IMR-90 (cell line): ENCODE results near the gene ROCK2. TPM values are rescaled to one million over a fixed set of nuclear protein-coding genes. Genes with fewer than 3 reads are reported as not detected.

Experiments
- ATAC-seq: fragments of 200-7000 bp; cut with Tn5 transposase; 2 replicates; pipeline ENCODE4 v1.9.1; 2020; ENCODE audit warnings: low read depth, mild to moderate bottlenecking, moderate library complexity
- BruUV-seq: library from RNA; stranded (reverse); fragments of 400-500 nt; replicated peaks from 2 replicates; lab custom pipeline; 2021; lab: Mats Ljungman, UMichigan
- CTCF ChIA-PET: fragments of 300-600 bp; formaldehyde crosslinking; extraction: SDS; loops from one replicate; lab custom pipeline; 2021; ENCODE audit warnings: antibody characterized with exemption; lab: Yijun Ruan, JAX
- POLR2A ChIA-PET: fragments of 300-600 bp; sonication (Branson Sonifier 250); formaldehyde crosslinking; loops from one replicate; lab custom pipeline; 2022; ENCODE audit warnings: antibody characterized with exemption; ENCODE audit not compliant: unreplicated experiment; lab: Charles Lee
- DNase-seq: peaks from one replicate; pipeline ENCODE4 v3.0.0; 2013
- H2AFZ ChIP-seq: replicated peaks from 2 replicates; pipeline ENCODE3; 2013; ENCODE audit warnings: low read length, mild to moderate bottlenecking; ENCODE audit not compliant: poor library complexity
- H2AK5ac ChIP-seq: 2 replicates; pipeline ENCODE4 v1.6.1; 2013; ENCODE audit warnings: low read depth, low read length, inconsistent platforms
- H2AK9ac ChIP-seq: replicated peaks from 2 replicates; pipeline ENCODE3; 2013; ENCODE audit warnings: mild to moderate bottlenecking, low read depth, low read length, moderate library complexity; ENCODE audit not compliant: poor library complexity
- H2BK120ac ChIP-seq: 2 replicates; pipeline ENCODE4 v1.6.1; 2013; ENCODE audit warnings: low read depth, low read length, inconsistent platforms
- H2BK15ac ChIP-seq: 3 replicates; pipeline ENCODE4 v1.6.1; 2013; ENCODE audit warnings: low read depth, low read length, inconsistent platforms
- H2BK20ac ChIP-seq: 2 replicates; pipeline ENCODE4 v1.6.1; 2013; ENCODE audit warnings: low read depth, mild to moderate bottlenecking, inconsistent platforms, low read length, moderate library complexity
- H2BK5ac ChIP-seq: 2 replicates; pipeline ENCODE4 v1.6.1; 2013; ENCODE audit warnings: mild to moderate bottlenecking, low read depth, low read length, inconsistent platforms; ENCODE audit not compliant: poor library complexity, severe bottlenecking
- H3K14ac ChIP-seq: replicated peaks from 2 replicates; pipeline ENCODE4 v1.6.1; 2013; ENCODE audit warnings: low read depth, low read length, inconsistent platforms
- H3K18ac ChIP-seq: 2 replicates; pipeline ENCODE4 v1.6.1; 2013; ENCODE audit warnings: low read depth, low read length, control low read depth
- H3K23ac ChIP-seq: 2 replicates; pipeline ENCODE4 v1.6.1; 2013; ENCODE audit warnings: low read depth, low read length, inconsistent platforms
- H3K27ac ChIP-seq: 2 replicates; pipeline ENCODE4 v1.5.1; 2013; ENCODE audit warnings: mild to moderate bottlenecking, control low read depth, low read length; ENCODE audit not compliant: insufficient read depth
- H3K27me3 ChIP-seq: 2 replicates; pipeline ENCODE4 v1.6.1; 2013; ENCODE audit warnings: low read length; ENCODE audit not compliant: control insufficient read depth, insufficient read depth
- H3K36me3 ChIP-seq: 2 replicates; pipeline ENCODE4 v1.6.1; 2013; ENCODE audit warnings: low read length, mixed read lengths; ENCODE audit not compliant: control insufficient read depth, insufficient read depth
- H3K4ac ChIP-seq: 2 replicates; pipeline ENCODE4 v1.6.1; 2013; ENCODE audit warnings: low read depth, low read length, inconsistent platforms
- H3K4me1 ChIP-seq: 2 replicates; pipeline ENCODE4 v1.6.1; 2013; ENCODE audit warnings: low read length, mixed read lengths; ENCODE audit not compliant: control insufficient read depth, insufficient read depth
- H3K4me2 ChIP-seq: 2 replicates; pipeline ENCODE4 v1.6.1; 2013; ENCODE audit warnings: low read depth, mild to moderate bottlenecking, control low read depth, low read length, moderate library complexity
- H3K4me3 ChIP-seq: 2 replicates; pipeline ENCODE4 v1.5.1; 2013; ENCODE audit warnings: low read depth, mild to moderate bottlenecking, control low read depth, low read length, moderate library complexity; ENCODE audit not compliant: insufficient read depth
- H3K56ac ChIP-seq: 2 replicates; pipeline ENCODE4 v1.6.1; 2013; ENCODE audit warnings: low read length, inconsistent platforms; ENCODE audit not compliant: insufficient read depth; ENCODE audit errors: extremely low read depth
- H3K79me1 ChIP-seq, 2 experiments: 2 replicates each; pipeline ENCODE4 v1.6.1; 2013; ENCODE audit warnings: low read length in 2 of 2, inconsistent platforms in 1 of 2, low read depth in 1 of 2
- H3K9ac ChIP-seq: 2 replicates; pipeline ENCODE4 v1.6.1; 2013; ENCODE audit warnings: low read depth, low read length, control low read depth
- H3K9me1 ChIP-seq: 2 replicates; pipeline ENCODE4 v1.6.1; 2013; ENCODE audit warnings: low read length, inconsistent platforms; ENCODE audit not compliant: insufficient read depth
- H3K9me3 ChIP-seq: 2 replicates; pipeline ENCODE4 v1.6.1; 2013; ENCODE audit warnings: low read length; ENCODE audit not compliant: control insufficient read depth, insufficient read depth
- H4K20me1 ChIP-seq: 2 replicates; pipeline ENCODE4 v1.6.1; 2013; ENCODE audit warnings: low read length, inconsistent platforms; ENCODE audit not compliant: insufficient read depth
- H4K5ac ChIP-seq: 2 replicates; pipeline ENCODE4 v1.6.1; 2013; ENCODE audit warnings: mild to moderate bottlenecking, low read depth, low read length, control low read depth
- H4K8ac ChIP-seq, 2 experiments: 2 replicates each; pipeline ENCODE4 v1.6.1; 2013; ENCODE audit warnings: low read depth in 2 of 2, low read length in 2 of 2, control low read depth in 1 of 2, inconsistent platforms in 1 of 2
- H4K91ac ChIP-seq: 2 replicates; pipeline ENCODE4 v1.6.1; 2013; ENCODE audit warnings: low read depth, low read length, inconsistent platforms; ENCODE audit not compliant: insufficient read depth
- BHLHE40 ChIP-seq: fragments of 150-350 bp; IDR thresholded peaks from 2 replicates; pipeline ENCODE4 v1.6.1; 2016; ENCODE audit warnings: mild to moderate bottlenecking, low read depth, low read length
- CEBPB ChIP-seq: IDR thresholded peaks from 2 replicates; pipeline ENCODE4 v1.6.1; 2012; ENCODE audit warnings: low read depth, low read length, improper control_type of control experiment
- CHD1 ChIP-seq: IDR thresholded peaks from 2 replicates; pipeline ENCODE4 v1.6.1; 2012; ENCODE audit warnings: low read depth, low read length, improper control_type of control experiment
- FOS ChIP-seq: fragments of 150-350 bp; IDR thresholded peaks from 2 replicates; pipeline ENCODE4 v1.6.1; 2016; ENCODE audit warnings: low read depth, low read length
- MAFK ChIP-seq: IDR thresholded peaks from 2 replicates; pipeline ENCODE4 v1.6.1; 2012; ENCODE audit warnings: low read depth, low read length, improper control_type of control experiment
- MAZ ChIP-seq: IDR thresholded peaks from 2 replicates; pipeline ENCODE4 v1.6.1; 2012; ENCODE audit warnings: low read depth, mild to moderate bottlenecking, low read length, improper control_type of control experiment, moderate library complexity, borderline replicate concordance
- MXI1 ChIP-seq: IDR thresholded peaks from 2 replicates; pipeline ENCODE4 v1.6.1; 2012; ENCODE audit warnings: low read depth, mild to moderate bottlenecking, low read length, moderate library complexity, borderline replicate concordance
- NFE2L2 ChIP-seq: fragments of 150-350 bp; IDR thresholded peaks from 2 replicates; pipeline ENCODE4 v1.6.1; 2016; ENCODE audit warnings: low read depth, mild to moderate bottlenecking, low read length
- RAD21 ChIP-seq: IDR thresholded peaks from 2 replicates; pipeline ENCODE4 v1.6.1; 2012; ENCODE audit warnings: low read length, improper control_type of control experiment
- RFX5 ChIP-seq: IDR thresholded peaks from 2 replicates; pipeline ENCODE4 v1.8.0; 2012; ENCODE audit warnings: low read depth, mild to moderate bottlenecking, low read length, moderate library complexity
- WGBS, 2 experiments: methylation state at CpG; one replicate each; pipeline versions ENCODE4 v1.1.5 to v1.1.7; 2013; ENCODE audit warnings: missing lambda C conversion rate in 2 of 2; ENCODE audit not compliant: insufficient read length in 1 of 2; ENCODE audit errors: extremely low coverage in 2 of 2; 5-methylcytosine and 5-hydroxymethylcytosine counted together
- dilution Hi-C: fragments of 300-500 bp; cut with HindIII; formaldehyde crosslinking; loops from one replicate; pipeline ENCODE4 v1.14.3; 2018; ENCODE audit warnings: low sequenced_read_pairs; ENCODE audit not compliant: unreplicated experiment
- in situ Hi-C: fragments of 300-500 bp; cut with MboI; formaldehyde crosslinking; loops from 3 replicates; pipeline ENCODE4 v1.14.3; 2019; ENCODE audit warnings: low sequenced_read_pairs, inconsistent platforms, mixed read lengths
- intact Hi-C: fragments of 100-400 bp; cut with micrococcal nuclease; formaldehyde crosslinking; loops from 2 replicates; pipeline ENCODE4 v1.10.0; 2022
- polyA plus RNA-seq, 3 experiments: library from polyadenylated mRNA; depleted of rRNA; stranded (reverse); fragments of >200 nt; gene quantifications; 2 replicates each; pipeline ENCODE4 v1.2.3, GENCODE V29; 2012; ENCODE audit warnings: low replicate concordance in 1 of 3
- total RNA-seq: library from RNA; depleted of rRNA; stranded (reverse); fragments of >200 nt; gene quantifications from 2 replicates; pipeline ENCODE4 v1.2.3, GENCODE V29; 2012
- TF ChIP-seq, protein P1 (sequence below): fragments of 150-350 bp; IDR thresholded peaks from 2 replicates; pipeline ENCODE4 v1.6.1; 2016; ENCODE audit warnings: low read depth, mild to moderate bottlenecking, low read length, moderate library complexity, borderline replicate concordance
- TF ChIP-seq, protein P2 (sequence below): conservative IDR thresholded peaks from 2 replicates; pipeline ENCODE4 v1.5.1; 2012; ENCODE audit warnings: mild to moderate bottlenecking, low read depth, low read length, improper control_type of control experiment

The ROCK2 gene
- total and polyA plus RNA-seq, 2 of the 4 experiments (the other 2 are of a cell fraction): 9.0 to 28.3 TPM

DNA sequence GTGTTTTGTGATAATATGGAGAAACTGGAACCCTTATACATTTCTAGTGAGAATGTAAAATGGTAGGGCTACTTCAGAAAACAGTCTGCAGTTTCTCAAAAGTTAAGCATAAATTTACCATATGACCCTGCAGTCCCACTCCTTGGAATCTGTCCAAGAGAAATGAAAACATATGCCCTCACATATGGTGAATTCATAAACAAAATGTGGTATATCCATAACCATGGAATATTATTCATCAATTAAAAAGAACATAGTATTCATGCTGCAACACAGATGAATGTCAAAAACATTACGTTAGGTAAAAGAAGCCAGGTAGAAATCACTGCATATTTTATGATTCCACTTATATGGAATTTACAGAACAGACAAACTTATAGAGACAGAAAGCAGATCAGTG, 11.8 kb downstream of the ROCK2 start:
- H3K18ac ChIP-seq: no peak overlapping the region
- intact Hi-C loops: no loop called here
- no peak for ATAC-seq

More for the DNA sequence above, 11.8 kb downstream of the ROCK2 start:
- no peak overlapping the region for H2BK15ac ChIP-seq
- H2BK120ac ChIP-seq: no peak overlapping the region
- no peaks in the 10 kb centered on the region for H3K9me3 ChIP-seq
- ChIA-PET CTCF (no interaction called here), POLR2A (no interaction called here)
- H2AFZ ChIP-seq: no peak overlapping the region
- no CpG with 5 or more reads among the region's 1 CpG for WGBS, 2 experiments
- peaks cover 0 to 21% of the 10 kb centered on the region in 2 experiments; a peak in 3 of 4 replicates for H3K79me1 ChIP-seq
- H3K14ac ChIP-seq: no peak overlapping the region
- H3K4me1 ChIP-seq: peaks cover 2% of the 10 kb centered on the region
- no peak overlapping the region for H2AK5ac ChIP-seq
- no peak overlapping the region for H3K4me3 ChIP-seq
- no peak overlapping the region for H2BK5ac ChIP-seq
- no peak overlapping the region for H3K9ac ChIP-seq
- H3K4ac ChIP-seq: no peak overlapping the region
- no peaks in the 10 kb centered on the region for H3K36me3 ChIP-seq
- in situ Hi-C loops (no loop called here), dilution Hi-C loops (no loop called here)
- H4K8ac ChIP-seq: no peak overlapping the region
- H4K91ac ChIP-seq: no peak overlapping the region
- H3K9me1 ChIP-seq: peaks cover 2% of the 10 kb centered on the region; the same call in 1 of the 2 replicates
- H2AK9ac ChIP-seq: no peak overlapping the region
- H3K27me3 ChIP-seq: no peaks in the 10 kb centered on the region
- TSS peak; percentile 10 for BruUV-seq
- no peak overlapping the region for H4K5ac ChIP-seq
- no peak overlapping the region for H3K23ac ChIP-seq
- H3K27ac ChIP-seq: no peak overlapping the region
- peaks cover 78% of the 10 kb centered on the region for H4K20me1 ChIP-seq
- DNase-seq: no peak
- TF ChIP-seq MAFK (no peak), CEBPB (no peak), RFX5 (no peak), NFE2L2 (no peak), BHLHE40 (no peak), RAD21 (no peak), MAZ (no peak), MXI1 (no peak), FOS (no peak), CHD1 (no peak)
- TF ChIP-seq, protein P1, sequence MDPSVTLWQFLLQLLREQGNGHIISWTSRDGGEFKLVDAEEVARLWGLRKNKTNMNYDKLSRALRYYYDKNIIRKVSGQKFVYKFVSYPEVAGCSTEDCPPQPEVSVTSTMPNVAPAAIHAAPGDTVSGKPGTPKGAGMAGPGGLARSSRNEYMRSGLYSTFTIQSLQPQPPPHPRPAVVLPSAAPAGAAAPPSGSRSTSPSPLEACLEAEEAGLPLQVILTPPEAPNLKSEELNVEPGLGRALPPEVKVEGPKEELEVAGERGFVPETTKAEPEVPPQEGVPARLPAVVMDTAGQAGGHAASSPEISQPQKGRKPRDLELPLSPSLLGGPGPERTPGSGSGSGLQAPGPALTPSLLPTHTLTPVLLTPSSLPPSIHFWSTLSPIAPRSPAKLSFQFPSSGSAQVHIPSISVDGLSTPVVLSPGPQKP: no peak
- TF ChIP-seq, protein P2, sequence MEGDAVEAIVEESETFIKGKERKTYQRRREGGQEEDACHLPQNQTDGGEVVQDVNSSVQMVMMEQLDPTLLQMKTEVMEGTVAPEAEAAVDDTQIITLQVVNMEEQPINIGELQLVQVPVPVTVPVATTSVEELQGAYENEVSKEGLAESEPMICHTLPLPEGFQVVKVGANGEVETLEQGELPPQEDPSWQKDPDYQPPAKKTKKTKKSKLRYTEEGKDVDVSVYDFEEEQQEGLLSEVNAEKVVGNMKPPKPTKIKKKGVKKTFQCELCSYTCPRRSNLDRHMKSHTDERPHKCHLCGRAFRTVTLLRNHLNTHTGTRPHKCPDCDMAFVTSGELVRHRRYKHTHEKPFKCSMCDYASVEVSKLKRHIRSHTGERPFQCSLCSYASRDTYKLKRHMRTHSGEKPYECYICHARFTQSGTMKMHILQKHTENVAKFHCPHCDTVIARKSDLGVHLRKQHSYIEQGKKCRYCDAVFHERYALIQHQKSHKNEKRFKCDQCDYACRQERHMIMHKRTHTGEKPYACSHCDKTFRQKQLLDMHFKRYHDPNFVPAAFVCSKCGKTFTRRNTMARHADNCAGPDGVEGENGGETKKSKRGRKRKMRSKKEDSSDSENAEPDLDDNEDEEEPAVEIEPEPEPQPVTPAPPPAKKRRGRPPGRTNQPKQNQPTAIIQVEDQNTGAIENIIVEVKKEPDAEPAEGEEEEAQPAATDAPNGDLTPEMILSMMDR: no peak
- H3K56ac ChIP-seq: no peak overlapping the region
- no peak overlapping the region for H2BK20ac ChIP-seq
- no peak overlapping the region for H3K4me2 ChIP-seq
